Activated CD4-positive, alpha-beta T cell treated with anti-CD3 and anti-CD28 coated beads for 4 hours (primary cell): ENCODE results near the gene NBEAL2.

ENCODE experiments used
- DNase-seq, 2 donors: peaks; one replicate each; pipeline ENCODE4 v3.0.0-alpha.2; 2020

Gene NBEAL2

DNA sequence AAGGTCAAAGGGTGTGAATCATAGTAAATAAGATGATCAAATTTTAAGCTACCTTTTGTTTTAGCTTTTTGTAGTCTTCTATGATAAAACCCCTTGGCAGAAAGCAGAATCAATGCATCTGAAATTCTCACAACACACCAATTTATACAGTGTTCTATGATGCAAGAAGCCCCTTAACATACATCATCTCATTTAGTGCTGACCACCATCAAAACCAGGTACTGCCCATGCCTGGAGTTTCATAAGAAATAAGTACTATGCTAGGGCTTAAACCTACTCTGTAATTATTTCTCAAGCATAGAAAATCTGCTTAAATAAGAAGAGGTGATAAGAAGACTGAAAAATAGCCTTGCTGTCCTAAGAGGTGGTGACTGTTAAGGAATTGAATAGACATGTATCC is 67.6 kb downstream of the NBEAL2 start:
- no peak for DNase-seq

DNA sequence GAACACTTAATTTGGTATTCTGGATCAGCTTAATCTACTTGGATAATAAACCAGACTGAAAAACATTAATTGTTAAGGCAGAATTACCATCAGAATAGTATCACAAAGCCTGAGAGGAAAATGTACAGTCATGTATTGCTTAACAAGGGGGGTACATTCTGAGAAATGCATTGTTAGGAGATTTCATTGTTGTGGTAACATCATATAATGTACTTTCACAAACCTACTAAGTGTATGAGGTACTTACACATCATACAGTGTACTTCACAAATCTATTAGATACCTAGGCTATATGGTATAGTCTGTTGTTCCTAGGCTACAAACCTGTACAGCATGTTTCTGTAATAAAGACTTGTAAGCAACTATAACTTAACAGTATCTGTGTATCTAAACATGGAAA is 68.2 kb downstream of the NBEAL2 start:
- no peak for DNase-seq

DNA sequence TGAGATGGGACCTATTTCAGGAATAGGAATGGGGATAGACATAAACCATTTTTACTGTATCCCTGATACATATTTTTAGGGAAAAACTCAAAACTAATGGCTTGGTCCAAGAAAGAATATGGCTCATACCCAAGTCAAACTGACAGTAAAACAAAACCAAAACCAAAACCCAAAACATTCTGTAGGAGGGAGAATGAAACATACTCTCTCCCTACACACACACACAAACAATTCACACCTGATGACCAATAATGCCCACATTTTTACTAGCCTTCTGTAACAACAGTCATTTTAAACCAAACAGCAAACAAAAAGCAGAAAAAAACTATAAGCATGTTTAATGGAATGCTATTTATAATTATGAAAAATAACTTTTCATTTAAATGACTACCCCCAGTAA is 74.9 kb downstream of the NBEAL2 start:
- DNase-seq: no peak

DNA sequence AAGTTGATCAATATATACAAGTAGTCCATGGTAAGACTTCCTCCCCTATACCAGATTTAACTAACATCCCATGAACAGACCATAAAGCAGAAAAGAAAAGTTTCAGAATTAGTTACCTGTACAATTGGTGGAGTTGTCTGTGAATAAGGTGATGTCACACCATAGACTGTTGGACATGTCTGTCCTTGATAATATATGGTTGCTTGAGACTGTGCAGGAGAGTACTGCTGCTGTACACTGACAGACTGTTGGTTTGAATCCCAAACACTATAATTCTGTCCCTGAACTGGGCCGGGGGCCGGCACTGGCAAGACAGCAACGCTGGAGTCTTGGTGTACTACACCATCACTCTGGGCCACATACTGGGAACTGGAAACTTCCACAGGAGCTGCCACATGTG is 77.2 kb downstream of the NBEAL2 start:
- no peak for DNase-seq

DNA sequence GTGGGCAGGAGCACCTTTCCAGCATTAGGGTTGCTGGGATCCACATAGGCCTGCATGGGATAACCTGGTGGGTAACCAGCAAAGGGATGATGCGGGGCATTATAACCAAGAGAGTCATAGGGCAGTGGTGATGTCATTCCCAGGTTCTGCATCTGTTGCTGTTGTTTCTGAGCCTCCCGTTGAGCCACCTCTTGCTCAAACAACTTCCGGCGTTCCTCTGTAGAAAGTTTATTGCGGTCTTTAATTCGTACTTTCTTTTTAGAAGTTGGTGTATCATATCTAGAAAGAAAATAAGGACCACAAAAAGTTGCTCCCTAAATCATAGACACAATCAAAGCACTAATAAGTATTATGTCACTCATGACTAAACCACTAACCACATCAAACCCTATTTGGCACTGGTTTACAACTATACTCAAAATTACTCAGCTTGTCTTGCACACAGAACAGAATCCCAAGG is 77.8 kb downstream of the NBEAL2 start:
- DNase-seq: peak; percentile 64 to 65
